Measurements from ENCODE around the gene TAF12.
"Not testable (repeated sequence)": the region's sequence is repeated elsewhere in the genome, so short reads cannot be mapped to it uniquely, and the experiment has no call there.

Gene TAF12

GRCh38 chr1:28604962-28605361 is 37.9 kb downstream of the TAF12 start:
- no peak overlapping the region for H3K4me3 ChIP-seq (ENCODE audit: control insufficient read depth, low read depth, low read length)
- no peak for TF ChIP-seq CTCF (IDR thresholded peaks at IDR 0.05; ENCODE audit: control insufficient read depth, insufficient read depth, low read depth, low read length, missing control alignments)
- no peak for DNase-seq (ENCODE audit: low read depth)

GRCh38 chr1:28604411-28604810 is 38.5 kb downstream of the TAF12 start:
- no peak for TF ChIP-seq CTCF (IDR thresholded peaks at IDR 0.05; ENCODE audit: control insufficient read depth, insufficient read depth, low read depth, low read length, missing control alignments)
- no peak for DNase-seq (ENCODE audit: low read depth)
- H3K4me3 ChIP-seq (ENCODE audit: control insufficient read depth, low read depth, low read length), result no peak overlapping the region

- peak; percentile 45 for DNase-seq (ENCODE audit: low read depth)
- peak; percentile 77 for TF ChIP-seq CTCF (IDR thresholded peaks at IDR 0.05; ENCODE audit: control insufficient read depth, insufficient read depth, low read depth, low read length, missing control alignments)
- H3K4me3 ChIP-seq (ENCODE audit: control insufficient read depth, low read depth, low read length), result no peak overlapping the region
Observed at GRCh38 chr1:28602536-28603439, 40.1 kb downstream of the TAF12 start.

GRCh38 chr1:28601696-28602095 is 41.2 kb downstream of the TAF12 start:
- DNase-seq (ENCODE audit: low read depth), result peak; percentile 76
- no peak for TF ChIP-seq CTCF (IDR thresholded peaks at IDR 0.05; ENCODE audit: control insufficient read depth, insufficient read depth, low read depth, low read length, missing control alignments)
- H3K4me3 ChIP-seq (ENCODE audit: control insufficient read depth, low read depth, low read length), result no peak overlapping the region

GRCh38 chr1:28596276-28596675 is 46.6 kb downstream of the TAF12 start:
- not testable (repeated sequence) for H3K4me3 ChIP-seq (ENCODE audit: control insufficient read depth, low read depth, low read length); DNase-seq (ENCODE audit: low read depth)

GRCh38 chr1:28595412-28596191 is 47.3 kb downstream of the TAF12 start:
- TF ChIP-seq CTCF (IDR thresholded peaks at IDR 0.05; ENCODE audit: control insufficient read depth, insufficient read depth, low read depth, low read length, missing control alignments), result no peak

GRCh38 chr1:28594686-28595411 is 48.0 kb downstream of the TAF12 start:
- H3K4me3 ChIP-seq (ENCODE audit: control insufficient read depth, low read depth, low read length); DNase-seq (ENCODE audit: low read depth): not testable (repeated sequence)

More at GRCh38 chr1:28595412-28596191, 47.3 kb downstream of the TAF12 start:
- no peak overlapping the region for H3K4me3 ChIP-seq (ENCODE audit: control insufficient read depth, low read depth, low read length)
- no peak for DNase-seq (ENCODE audit: low read depth)

- not testable (repeated sequence) for H3K4me3 ChIP-seq (ENCODE audit: control insufficient read depth, low read depth, low read length); DNase-seq (ENCODE audit: low read depth)
Observed at GRCh38 chr1:28593988-28594356, 48.9 kb downstream of the TAF12 start.
